GM06990 (cell line): ENCODE measurements around the gene APBA2.

Experiments
- DNase-seq: peaks from one replicate; pipeline ENCODE4 v3.0.0-alpha.2; 2011; ENCODE audit not compliant: insufficient read length; ENCODE audit errors: extremely low read depth
- H3K27me3 ChIP-seq: replicated peaks from 2 replicates; pipeline ENCODE4 v1.6.0; 2011; ENCODE audit warnings: low read length; ENCODE audit not compliant: control insufficient read depth, insufficient read depth
- H3K36me3 ChIP-seq: 2 replicates; pipeline ENCODE4 v1.5.1; 2011; ENCODE audit warnings: low read length; ENCODE audit not compliant: control insufficient read depth, insufficient read depth
- H3K4me3 ChIP-seq: replicated peaks from 2 replicates; pipeline ENCODE4 v1.5.1; 2011; ENCODE audit warnings: low read depth, mild to moderate bottlenecking, control low read depth, low read length
- CTCF ChIP-seq: IDR thresholded peaks from 2 replicates; pipeline ENCODE4 v1.5.1; 2011; ENCODE audit warnings: low read length, control low read depth, mild to moderate bottlenecking, inconsistent platforms; ENCODE audit not compliant: insufficient read depth, poor library complexity, severe bottlenecking

The APBA2 gene

DNA sequence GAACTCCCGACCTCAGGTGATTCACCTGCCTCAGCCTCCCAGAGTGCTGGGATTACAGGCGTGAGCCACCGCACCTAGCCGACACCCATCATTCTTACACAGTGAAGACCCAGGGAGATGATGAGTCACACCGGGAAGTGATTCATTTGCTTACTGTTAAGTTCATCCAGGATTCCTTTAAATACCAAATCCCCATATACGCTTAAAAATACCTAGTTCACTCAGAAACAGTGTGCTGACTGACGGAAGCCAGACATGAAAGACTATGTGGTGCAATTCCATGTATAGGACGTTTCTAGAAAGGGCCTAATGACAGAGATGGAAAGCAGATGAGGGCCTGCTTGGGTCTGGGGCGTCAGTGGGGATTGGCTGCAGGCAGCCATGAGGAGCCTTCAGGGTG is 75.2 kb downstream of the APBA2 start:
- Histone ChIP-seq H3K36me3 (no peaks in the 10 kb centered on the region), H3K27me3 (no peaks in the 10 kb centered on the region; the same call in 1 of the 2 replicates), H3K4me3 (no peak overlapping the region)
- DNase-seq, result no peak
- no peak for TF ChIP-seq CTCF

DNA sequence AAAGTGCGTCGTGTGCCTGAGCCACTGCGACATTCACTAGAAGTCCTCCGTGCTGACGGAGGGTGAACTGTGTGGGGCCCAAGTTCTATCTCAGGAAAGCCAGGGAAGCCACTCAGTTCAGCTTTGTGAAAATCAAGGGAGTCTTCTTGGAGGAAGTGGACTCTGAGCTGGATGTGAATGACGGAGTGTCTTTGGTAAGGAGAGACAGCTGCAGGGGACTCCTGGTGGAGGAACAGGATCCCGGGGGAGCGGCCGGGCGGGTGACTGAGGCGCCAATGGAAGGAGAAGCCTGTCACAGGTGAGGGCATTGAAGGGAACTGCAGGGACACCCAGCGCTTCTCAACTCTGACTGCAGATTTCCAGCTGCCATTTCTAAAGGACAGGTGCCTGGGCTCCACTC is 75.6 kb downstream of the APBA2 start:
- no peak for DNase-seq
- H3K4me3 ChIP-seq, result no peak overlapping the region
- no peaks in the 10 kb centered on the region for H3K36me3 ChIP-seq
- TF ChIP-seq CTCF, result no peak
- no peaks in the 10 kb centered on the region; the same call in 1 of the 2 replicates for H3K27me3 ChIP-seq

GRCh38 chr15:28962851-28963710 is 77.3 kb downstream of the APBA2 start:
- H3K4me3 ChIP-seq, result no peak overlapping the region
- no peaks in the 10 kb centered on the region for H3K36me3 ChIP-seq
- TF ChIP-seq CTCF, result no peak
- no peak for DNase-seq
- H3K27me3 ChIP-seq, result no peaks in the 10 kb centered on the region; the same call in 1 of the 2 replicates

GRCh38 chr15:28963711-28964081 is 77.9 kb downstream of the APBA2 start:
- no peaks in the 10 kb centered on the region for H3K36me3 ChIP-seq
- no peak for TF ChIP-seq CTCF
- H3K27me3 ChIP-seq, result no peaks in the 10 kb centered on the region; the same call in 1 of the 2 replicates
- DNase-seq, result no peak
- H3K4me3 ChIP-seq, result no peak overlapping the region

DNA sequence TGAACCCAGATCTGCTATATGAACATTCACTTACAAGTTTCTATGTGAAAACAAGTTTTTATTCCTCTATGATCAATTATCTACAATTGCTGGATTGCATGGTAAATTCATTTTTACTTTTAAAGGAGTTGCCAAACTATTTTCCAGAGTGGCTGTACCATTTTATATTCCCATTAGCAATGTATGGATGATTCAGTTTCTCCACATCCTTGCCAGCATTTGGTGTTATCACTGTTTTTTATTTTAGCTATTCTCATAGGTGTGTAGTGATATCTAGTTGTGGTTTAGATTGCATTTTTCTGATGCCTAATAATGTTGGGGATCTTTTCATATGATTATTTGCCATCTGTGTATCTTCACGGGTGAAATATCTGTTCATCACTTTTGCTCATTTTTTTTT is 78.3 kb downstream of the APBA2 start:
- TF ChIP-seq CTCF, result no peak
- H3K4me3 ChIP-seq, result no peak overlapping the region
- DNase-seq, result no peak

More for the DNA sequence above, 78.3 kb downstream of the APBA2 start:
- no peaks in the 10 kb centered on the region; the same call in 1 of the 2 replicates for H3K27me3 ChIP-seq
- H3K36me3 ChIP-seq, result no peaks in the 10 kb centered on the region
